HEK293T (cell line): ENCODE measurements around the gene H6PD.

Source experiments
- BHLHE40 ChIP-seq: fragments of 450-650 bp; IDR thresholded peaks from 2 replicates; pipeline ENCODE4 v1.6.1; 2016; ENCODE audit warnings: mild to moderate bottlenecking, moderate library complexity, borderline replicate concordance
- FOXM1 ChIP-seq: fragments of 450-650 bp; IDR thresholded peaks from 2 replicates; pipeline ENCODE4 v1.6.1; 2017; ENCODE audit warnings: mild to moderate bottlenecking, borderline replicate concordance
- LEF1 ChIP-seq: fragments of 450-650 bp; IDR thresholded peaks from 2 replicates; pipeline ENCODE4 v1.6.1; 2017; ENCODE audit warnings: mild to moderate bottlenecking, borderline replicate concordance
- SUZ12 ChIP-seq: fragments of 450-650 bp; IDR thresholded peaks from 2 replicates; pipeline ENCODE4 v1.6.1; 2016; ENCODE audit warnings: mild to moderate bottlenecking

DNA sequence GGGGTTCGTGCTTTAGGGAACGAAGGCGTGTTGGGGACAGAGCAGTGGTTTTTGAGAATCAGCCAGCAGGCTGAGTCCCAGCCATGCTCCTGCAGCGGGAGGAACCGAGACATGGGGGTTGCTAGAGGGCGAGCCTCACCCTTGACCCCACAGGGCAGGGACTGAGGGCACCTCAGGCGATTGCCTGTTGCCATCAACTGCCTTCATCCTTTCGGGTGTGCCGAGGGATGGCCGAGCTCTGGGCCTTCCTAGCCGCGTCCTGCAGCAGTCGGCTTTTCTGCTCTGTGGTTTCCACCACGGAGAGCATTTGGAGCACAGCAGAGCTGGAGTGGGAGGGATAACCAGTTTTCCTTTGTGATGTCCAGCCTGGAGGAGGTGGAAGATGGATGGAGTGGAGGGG lies 71.4 kb downstream of the H6PD start:
- TF ChIP-seq LEF1 (no peak), BHLHE40 (no peak), FOXM1 (no peak), SUZ12 (no peak)
